ENCODE measurements around the gene PLA2G15. TPM values are rescaled to one million over a fixed set of nuclear protein-coding genes. Genes with fewer than 3 reads are reported as not detected.

Gene PLA2G15
- total and polyA plus RNA-seq, 2 of the 13 experiments (the other 11 are each of a cell fraction or from before 2014, with no cell fraction given), result 14.4 to 23.7 TPM

- TF ChIP-seq ZNF292 (CRISPR knock-in tag; IDR thresholded peaks at IDR 0.05; ENCODE audit: borderline replicate concordance, low read depth), result peak; percentile 1; the same call in 1 of the 2 replicates
- peak; percentile 67 for TF ChIP-seq ZNF768 (CRISPR knock-in tag; IDR thresholded peaks at IDR 0.05)
- TF ChIP-seq ZNF570 (CRISPR knock-in tag; IDR thresholded peaks at IDR 0.05; ENCODE audit: borderline replicate concordance), result 0 out of 2 replicates have a peak, but pooled peaks have one; percentile 28
- peak; percentile 86 for TF ChIP-seq TOPORS (CRISPR knock-in tag; IDR thresholded peaks at IDR 0.05)
- peak; percentile 39; the same call in 1 of the 2 replicates for TF ChIP-seq MTA1 (CRISPR knock-in tag; IDR thresholded peaks at IDR 0.05; ENCODE audit: borderline replicate concordance)
- peak; percentile 41; the same call in 1 of the 2 replicates for TF ChIP-seq ADNP (CRISPR knock-in tag; IDR thresholded peaks at IDR 0.05)
- TF ChIP-seq TBL1XR1 (IDR thresholded peaks at IDR 0.05; ENCODE audit: borderline replicate concordance, low read length, partially characterized antibody), result peak; percentile 26
- TF ChIP-seq TMF1 (CRISPR knock-in tag; IDR thresholded peaks at IDR 0.05; ENCODE audit: low read depth), result peak; percentile 81; the same call in 1 of the 2 replicates
- peak; percentile 73; the same call in 1 of the 2 replicates for TF ChIP-seq ZNF724P (CRISPR knock-in tag; IDR thresholded peaks at IDR 0.05; ENCODE audit: borderline replicate concordance)
- no peak; the same call in 1 of the 2 replicates for TF ChIP-seq ZNF143 (CRISPR knock-in tag; IDR thresholded peaks at IDR 0.05)
- TF ChIP-seq MLXIP (CRISPR knock-in tag; IDR thresholded peaks at IDR 0.05; ENCODE audit: borderline replicate concordance), result no peak; the same call in 1 of the 2 replicates
- TF ChIP-seq ZNF484 (CRISPR knock-in tag; IDR thresholded peaks at IDR 0.05; ENCODE audit: borderline replicate concordance, low read depth), result 0 out of 2 replicates have a peak, but pooled peaks have one; percentile 87
- no peak for TF ChIP-seq SNAI1 (CRISPR knock-in tag; IDR thresholded peaks at IDR 0.05; ENCODE audit: borderline replicate concordance)
- TF ChIP-seq ZNF788 (CRISPR knock-in tag; IDR thresholded peaks at IDR 0.05; ENCODE audit: borderline replicate concordance), result 0 out of 2 replicates have a peak, but pooled peaks have one; percentile 62
- peak; percentile 28 for TF ChIP-seq HNRNPK (IDR thresholded peaks at IDR 0.05; ENCODE audit: low read depth, low read length, poor library complexity, severe bottlenecking)
- no peak; the same call in 1 of the 2 replicates for TF ChIP-seq ZNF784 (CRISPR knock-in tag; IDR thresholded peaks at IDR 0.05; ENCODE audit: borderline replicate concordance)
- TF ChIP-seq BATF2 (CRISPR knock-in tag; IDR thresholded peaks at IDR 0.05), result peak; percentile 79
- peak; percentile 81 for TF ChIP-seq KDM5B (CRISPR knock-in tag; IDR thresholded peaks at IDR 0.05; ENCODE audit: borderline replicate concordance)
- no peak for TF ChIP-seq RFX5 (IDR thresholded peaks at IDR 0.05; ENCODE audit: low read depth, low read length)
- TF ChIP-seq CERS6 (CRISPR knock-in tag; IDR thresholded peaks at IDR 0.05), result no peak
These were observed 19.2 kb downstream of the PLA2G15 start, which contains the start of gene SLC7A6 (continued) for GRCh38 chr16:68264128-68265077.

Measured in HepG2 (cell line).